Measurements from ENCODE around the gene SLC8A2. TPM values are rescaled to one million over a fixed set of nuclear protein-coding genes. Genes with fewer than 3 reads are reported as not detected.
A peak's percentile ranks its signal among the peaks of the same experiment; 100 is the strongest.

The SLC8A2 gene
- total RNA-seq, 2 donors from 2014 or later: 2.5 to 3.6 TPM

DNA sequence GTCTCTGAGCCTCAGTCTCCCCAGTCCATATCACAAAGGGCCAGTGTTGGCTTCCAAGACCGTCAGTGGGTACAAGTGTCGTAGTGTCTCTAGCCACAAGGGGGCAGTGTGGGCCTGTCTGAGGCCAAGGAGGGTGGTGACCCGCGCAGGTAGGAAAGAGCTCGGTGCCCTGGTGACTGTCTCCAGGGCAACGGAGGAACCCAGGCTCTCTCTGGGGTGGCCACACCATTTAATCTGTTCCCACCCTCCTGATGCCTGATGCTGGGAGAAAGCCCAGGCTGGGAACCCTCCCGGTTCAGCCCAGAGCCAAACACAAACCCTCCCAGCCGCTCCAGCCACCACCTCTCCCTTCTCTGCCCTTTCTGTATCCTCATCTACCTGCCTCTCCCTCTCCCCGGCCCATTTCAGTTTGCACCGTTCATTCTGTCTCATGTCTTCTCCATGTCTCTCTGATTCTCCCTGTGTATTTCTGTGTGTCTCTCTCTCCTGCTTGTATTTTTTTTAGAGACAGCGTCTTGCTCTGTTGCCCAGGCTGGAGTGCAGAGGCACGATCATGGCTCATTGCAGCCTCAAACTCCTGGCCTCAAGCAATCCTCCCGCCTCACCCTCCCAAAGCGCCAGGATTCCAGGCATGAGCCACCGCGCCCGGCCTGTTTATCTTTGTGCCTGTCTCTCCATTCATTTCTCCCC lies 34.8 kb downstream of the SLC8A2 start:
- Histone ChIP-seq H3K27ac (ENCODE audit: low read depth, low read length) (no peak overlapping the region), H3K4me3 (ENCODE audit: low read length) (no peak overlapping the region), H3K9ac (ENCODE audit: extremely low read depth, low read length, poor library complexity, severe bottlenecking) (no peak overlapping the region), H3K4me1 (ENCODE audit: control insufficient read depth, insufficient read depth, low read length) (no peaks in the 10 kb centered on the region), H3K27me3 (ENCODE audit: control insufficient read depth, insufficient read depth, low read length, poor library complexity, severe bottlenecking) (no peaks in the 10 kb centered on the region), H3K36me3 (ENCODE audit: control insufficient read depth, insufficient read depth, low read length) (no peaks in the 10 kb centered on the region), H3K9me3 (ENCODE audit: control insufficient read depth, low read length) (no peaks in the 10 kb centered on the region)
- Mint-ChIP-seq H3K4me3 (no peak overlapping the region), H3K27ac (no peak overlapping the region), H3K4me1 (no peaks in the 10 kb centered on the region), H3K9me3 (no peaks in the 10 kb centered on the region), H3K36me3 (ENCODE audit: low read depth) (no peaks in the 10 kb centered on the region), H3K27me3 (ENCODE audit: insufficient read depth) (peaks cover 10% of the 10 kb centered on the region)
- peak; percentile 95 for DNase-seq
- TF ChIP-seq CTCF (conservative IDR thresholded peaks at IDR 0.05): peak; percentile 92
- WGBS, 2 experiments (ENCODE audit: insufficient coverage in 1 of 2, insufficient read length in 1 of 2): 41 to 45% methylated on average over 14 to 17 of the region's 17 CpGs

GRCh38 chr19:47435883-47436417 lies 35.7 kb downstream of the SLC8A2 start:
- peaks cover 16% of the 10 kb centered on the region for H3K27me3 Mint-ChIP-seq (ENCODE audit: insufficient read depth)
- no peak for DNase-seq
- WGBS, 2 experiments (ENCODE audit: insufficient coverage in 1 of 2, insufficient read length in 1 of 2): 88 to 92% methylated on average over 5 to 6 of the region's 6 CpGs
- Histone ChIP-seq H3K4me1 (ENCODE audit: control insufficient read depth, insufficient read depth, low read length) (no peaks in the 10 kb centered on the region), H3K27me3 (ENCODE audit: control insufficient read depth, insufficient read depth, low read length, poor library complexity, severe bottlenecking) (no peaks in the 10 kb centered on the region), H3K4me3 (ENCODE audit: low read length) (no peak overlapping the region), H3K36me3 (ENCODE audit: control insufficient read depth, insufficient read depth, low read length) (no peaks in the 10 kb centered on the region), H3K9ac (ENCODE audit: extremely low read depth, low read length, poor library complexity, severe bottlenecking) (no peak overlapping the region), H3K27ac (ENCODE audit: low read depth, low read length) (no peak overlapping the region), H3K9me3 (ENCODE audit: control insufficient read depth, low read length) (no peaks in the 10 kb centered on the region)
- H3K36me3 Mint-ChIP-seq (ENCODE audit: low read depth): no peaks in the 10 kb centered on the region
- no peak for TF ChIP-seq CTCF (conservative IDR thresholded peaks at IDR 0.05)
- no peaks in the 10 kb centered on the region for H3K4me1 Mint-ChIP-seq
- H3K9me3 Mint-ChIP-seq: no peaks in the 10 kb centered on the region
- no peak overlapping the region for H3K4me3 Mint-ChIP-seq
- H3K27ac Mint-ChIP-seq: no peak overlapping the region

DNA sequence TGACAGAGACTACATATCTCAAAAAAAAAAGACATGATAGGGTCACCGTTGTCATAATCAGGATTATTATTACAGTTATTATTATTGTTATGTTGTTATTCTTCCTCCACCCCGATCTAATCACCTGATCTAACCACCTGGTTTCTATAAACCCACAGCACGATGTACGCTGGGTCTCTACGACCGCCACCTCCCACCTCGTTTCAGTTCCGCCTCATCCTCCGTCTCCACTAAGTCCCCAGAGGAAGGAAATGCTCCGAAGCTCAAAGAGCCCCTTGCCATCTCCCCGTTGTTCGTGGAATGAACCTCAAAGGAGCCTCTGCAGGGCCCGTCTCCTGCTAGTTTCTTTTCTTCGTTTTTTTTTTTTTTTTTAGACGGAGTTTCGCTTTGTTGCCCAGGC lies 36.5 kb downstream of the SLC8A2 start:
- Histone ChIP-seq H3K9me3 (ENCODE audit: control insufficient read depth, low read length) (no peaks in the 10 kb centered on the region), H3K4me1 (ENCODE audit: control insufficient read depth, insufficient read depth, low read length) (no peaks in the 10 kb centered on the region), H3K27me3 (ENCODE audit: control insufficient read depth, insufficient read depth, low read length, poor library complexity, severe bottlenecking) (peaks cover 6% of the 10 kb centered on the region), H3K9ac (ENCODE audit: extremely low read depth, low read length, poor library complexity, severe bottlenecking) (no peak overlapping the region), H3K36me3 (ENCODE audit: control insufficient read depth, insufficient read depth, low read length) (no peaks in the 10 kb centered on the region), H3K27ac (ENCODE audit: low read depth, low read length) (no peak overlapping the region), H3K4me3 (ENCODE audit: low read length) (no peak overlapping the region)
- Mint-ChIP-seq H3K36me3 (ENCODE audit: low read depth) (no peaks in the 10 kb centered on the region), H3K4me1 (no peaks in the 10 kb centered on the region), H3K27ac (no peak overlapping the region), H3K9me3 (no peaks in the 10 kb centered on the region), H3K27me3 (ENCODE audit: insufficient read depth) (peaks cover 24% of the 10 kb centered on the region), H3K4me3 (no peak overlapping the region)
- DNase-seq: no peak
- WGBS, 2 experiments (ENCODE audit: insufficient coverage in 1 of 2, insufficient read length in 1 of 2): 78 to 81% methylated on average over 8 to 15 of the region's 16 CpGs
- no peak for TF ChIP-seq CTCF (conservative IDR thresholded peaks at IDR 0.05)

Measured in endodermal cell (in vitro differentiated cells).